Breast epithelium (tissue), 4 donors: ENCODE results near the gene ZNF552. TPM values are rescaled to one million over a fixed set of nuclear protein-coding genes. Genes with fewer than 3 reads are reported as not detected.
"Not testable (repeated sequence)": the region's sequence is repeated elsewhere in the genome, so short reads cannot be mapped to it uniquely, and the experiment has no call there.

Experiments used
- DNase-seq, 2 donors: peaks; one replicate each; pipeline ENCODE4 v3.0.0-alpha.2; 2019; ENCODE audit warnings: low spot score in 2 of 2
- H3K27ac ChIP-seq, 2 donors: fragments of 200-600 bp; sonication (generic) in 1 of 2; one replicate each; pipeline ENCODE4 v1.5.1; 2016 to 2019; ENCODE audit warnings: mild to moderate bottlenecking in 1 of 2
- H3K27me3 ChIP-seq, 2 donors: fragments of 200-600 bp; sonication (generic) in 1 of 2; one replicate each; pipeline versions ENCODE4 v1.5.1 to v1.6.0; 2017 to 2019; ENCODE audit warnings: control low read depth in 1 of 2, mild to moderate bottlenecking in 1 of 2
- H3K36me3 ChIP-seq: fragments of 200-600 bp; one replicate; pipeline ENCODE4 v1.5.1; 2019
- H3K4me1 ChIP-seq, 2 donors: fragments of 200-600 bp; sonication (generic); one replicate each; pipeline ENCODE4 v1.5.1; 2016 to 2019; ENCODE audit warnings: control low read depth in 1 of 2
- H3K4me3 ChIP-seq, 3 donors: fragments of 200-600 bp; sonication (generic); 1 replicate in 2 of 3; 2 replicates in 1 of 3; pipeline ENCODE4 v1.5.1; 2016 to 2019; ENCODE audit warnings: mild to moderate bottlenecking in 3 of 3, moderate library complexity in 2 of 3
- H3K9me3 ChIP-seq, 2 donors: fragments of 200-600 bp; sonication (generic) in 1 of 2; one replicate each; pipeline ENCODE4 v1.5.1; 2016 to 2019; ENCODE audit warnings: control low read depth in 1 of 2
- POLR2A ChIP-seq: fragments of 450-650 bp; IDR thresholded peaks from one replicate; pipeline ENCODE4 v1.6.1; 2016; ENCODE audit warnings: antibody characterized with exemption, mild to moderate bottlenecking, moderate library complexity
- POLR2AphosphoS5 ChIP-seq, 3 donors: sonication (generic); formaldehyde crosslinking; IDR thresholded peaks; one replicate each; pipeline ENCODE4 v1.6.1; 2017; ENCODE audit warnings: antibody characterized with exemption in 3 of 3
- intact Hi-C: fragments of 100-400 bp; cut with DNase I; formaldehyde crosslinking; loops from one replicate; pipeline ENCODE4 v1.15.1; 2023; ENCODE audit warnings: low total_unique reads
- total RNA-seq, 3 donors: library from RNA; depleted of rRNA; stranded (reverse); fragments of >200 nt; gene quantifications; one replicate each; pipeline ENCODE4 v1.1.0, GENCODE V29; 2016
- TF ChIP-seq, protein P1 (sequence below), 3 donors: fragments of 450-650 bp; IDR thresholded peaks; one replicate each; pipeline ENCODE4 v1.5.1; 2016 to 2017; ENCODE audit warnings: antibody characterized with exemption in 3 of 3, mild to moderate bottlenecking in 3 of 3, moderate library complexity in 3 of 3

ZNF552 gene
- total RNA-seq, 3 donors from 2014 or later = 4.0 to 71.4 (median 54.9) TPM

DNA sequence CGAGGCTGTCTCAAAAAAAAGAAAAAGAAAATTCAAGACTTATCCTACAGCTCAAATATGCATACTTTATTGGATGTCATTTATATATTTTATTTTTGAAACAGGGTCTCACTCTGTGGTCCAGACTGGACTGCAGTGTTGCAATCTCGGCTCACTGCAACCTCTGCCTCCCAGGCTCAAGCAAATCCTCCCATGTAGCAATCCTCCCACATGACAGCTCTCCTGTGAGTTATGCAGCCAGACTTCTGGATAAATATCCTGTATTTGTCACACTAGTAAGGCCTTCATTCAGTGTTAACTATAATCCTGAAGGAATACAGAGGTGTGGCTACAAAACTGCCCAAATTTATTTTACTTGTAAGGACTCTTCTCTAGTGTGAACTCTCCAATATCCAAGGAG is 7.2 kb downstream of the ZNF552 start:
- TF ChIP-seq POLR2A (no peak), POLR2AphosphoS5 (IDR thresholded peaks at IDR 0.05) (no peak)
- TF ChIP-seq, protein P1, sequence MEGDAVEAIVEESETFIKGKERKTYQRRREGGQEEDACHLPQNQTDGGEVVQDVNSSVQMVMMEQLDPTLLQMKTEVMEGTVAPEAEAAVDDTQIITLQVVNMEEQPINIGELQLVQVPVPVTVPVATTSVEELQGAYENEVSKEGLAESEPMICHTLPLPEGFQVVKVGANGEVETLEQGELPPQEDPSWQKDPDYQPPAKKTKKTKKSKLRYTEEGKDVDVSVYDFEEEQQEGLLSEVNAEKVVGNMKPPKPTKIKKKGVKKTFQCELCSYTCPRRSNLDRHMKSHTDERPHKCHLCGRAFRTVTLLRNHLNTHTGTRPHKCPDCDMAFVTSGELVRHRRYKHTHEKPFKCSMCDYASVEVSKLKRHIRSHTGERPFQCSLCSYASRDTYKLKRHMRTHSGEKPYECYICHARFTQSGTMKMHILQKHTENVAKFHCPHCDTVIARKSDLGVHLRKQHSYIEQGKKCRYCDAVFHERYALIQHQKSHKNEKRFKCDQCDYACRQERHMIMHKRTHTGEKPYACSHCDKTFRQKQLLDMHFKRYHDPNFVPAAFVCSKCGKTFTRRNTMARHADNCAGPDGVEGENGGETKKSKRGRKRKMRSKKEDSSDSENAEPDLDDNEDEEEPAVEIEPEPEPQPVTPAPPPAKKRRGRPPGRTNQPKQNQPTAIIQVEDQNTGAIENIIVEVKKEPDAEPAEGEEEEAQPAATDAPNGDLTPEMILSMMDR (IDR thresholded peaks at IDR 0.05) = no peak
- no peak for DNase-seq
- Histone ChIP-seq H3K27ac (peak overlapping the region in 1 of 2 donors; percentile 7), H3K9me3 (no peaks in the 10 kb centered on the region), H3K4me1 (peaks cover 0 to 5% of the 10 kb centered on the region in 2 donors), H3K36me3 (no peaks in the 10 kb centered on the region), H3K27me3 (no peaks in the 10 kb centered on the region), H3K4me3 (no peak overlapping the region)
- intact Hi-C loops = no loop called here

DNA sequence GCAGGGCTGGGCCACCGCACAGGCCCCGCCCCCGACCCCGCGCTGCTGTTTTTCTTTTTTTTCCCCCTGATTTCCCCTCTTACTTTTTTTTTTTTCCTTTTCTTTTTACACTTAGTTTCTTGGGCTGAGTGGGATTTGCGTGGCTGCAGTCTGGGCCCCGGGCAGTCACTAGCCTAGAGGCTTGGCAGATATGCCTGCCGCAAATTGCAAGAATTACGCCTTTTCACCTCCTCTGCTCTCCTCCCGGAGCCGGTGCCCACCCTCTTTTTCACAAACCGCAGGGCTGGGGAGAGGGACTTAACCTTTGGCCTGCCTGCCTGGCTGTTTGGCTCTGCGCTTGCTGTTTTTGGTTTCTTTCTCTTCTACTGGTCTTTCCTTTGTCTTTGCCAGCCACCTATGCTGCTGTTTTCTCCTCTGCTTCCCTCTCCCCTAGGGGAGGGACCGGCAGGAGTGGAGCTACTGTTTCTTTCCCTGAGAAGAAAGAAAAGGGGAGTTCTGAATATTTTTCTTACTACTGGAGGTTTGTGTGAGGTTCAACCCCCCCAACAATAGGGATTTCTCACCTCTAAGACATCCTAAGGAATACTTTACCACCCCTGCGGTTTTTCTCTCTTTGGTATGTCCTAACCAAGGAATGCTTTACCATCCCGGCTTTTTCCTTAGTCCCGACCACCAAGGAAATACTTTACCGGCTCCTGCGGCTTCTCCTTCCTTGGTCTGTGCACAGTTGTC is 11.0 kb downstream of the ZNF552 start:
- no peaks in the 10 kb centered on the region for H3K36me3 ChIP-seq
- intact Hi-C loops = no loop called here
- peaks cover 0 to 8% of the 10 kb centered on the region in 2 donors for H3K4me1 ChIP-seq

DNA sequence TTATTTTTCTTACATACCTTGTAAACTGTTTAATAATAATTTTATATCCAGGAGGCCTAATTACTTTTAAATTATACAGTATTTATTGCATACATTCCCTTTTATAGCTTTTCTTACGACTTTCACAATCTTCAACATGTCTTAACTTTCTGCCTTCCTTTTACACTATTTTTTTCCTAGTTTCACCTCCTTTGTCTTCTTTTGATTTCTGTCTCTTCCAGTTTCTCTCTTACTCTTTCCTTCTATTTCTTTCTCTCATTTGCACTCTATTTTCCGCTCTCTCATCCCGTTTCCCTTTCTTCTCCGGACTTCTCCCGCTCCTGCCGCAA is 11.5 kb downstream of the ZNF552 start:
- no peak for TF ChIP-seq POLR2A
- H3K27ac ChIP-seq = peak overlapping the region in 1 of 2 donors; percentile 96
- H3K4me1 ChIP-seq = peaks cover 0 to 8% of the 10 kb centered on the region in 2 donors
- no peaks in the 10 kb centered on the region for H3K27me3 ChIP-seq
- no peaks in the 10 kb centered on the region for H3K9me3 ChIP-seq
- intact Hi-C loops = no loop called here
- no peak for DNase-seq
- peak overlapping the region; percentile 44 to 73 (median 67) for H3K4me3 ChIP-seq
- H3K36me3 ChIP-seq = no peaks in the 10 kb centered on the region

More for the DNA sequence above, 11.0 kb downstream of the ZNF552 start:
- H3K27me3 ChIP-seq = no peaks in the 10 kb centered on the region
- TF ChIP-seq, protein P1 (IDR thresholded peaks at IDR 0.05) = no peak
- TF ChIP-seq POLR2AphosphoS5 (IDR thresholded peaks at IDR 0.05) = peak in 1 of 3 donors; percentile 52
- DNase-seq = no peak
- peak overlapping the region; percentile 44 to 73 (median 67) for H3K4me3 ChIP-seq
- no peaks in the 10 kb centered on the region for H3K9me3 ChIP-seq
- H3K27ac ChIP-seq = peak overlapping the region; percentile 90 to 96

DNA sequence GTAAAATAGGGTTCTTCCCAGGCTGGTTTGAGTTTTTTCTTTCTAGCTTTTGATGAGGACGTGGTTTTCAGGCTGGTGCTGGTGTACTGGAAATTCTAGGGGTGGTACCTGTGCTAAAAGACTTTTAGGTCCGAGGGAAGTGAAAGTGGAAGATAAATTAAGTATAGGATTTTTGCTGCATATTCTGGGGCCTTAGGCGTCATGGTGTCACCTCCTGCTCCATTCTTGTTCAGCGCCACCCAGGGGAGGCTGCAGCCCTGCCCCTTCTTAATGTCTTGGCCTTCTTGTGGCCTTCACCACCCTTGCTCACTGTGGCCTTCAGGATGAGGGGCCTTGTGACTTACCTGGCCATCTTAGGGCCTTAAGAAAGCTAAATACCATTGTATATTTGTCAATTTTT is 12.4 kb downstream of the ZNF552 start:
- Histone ChIP-seq H3K36me3 (no peaks in the 10 kb centered on the region), H3K4me1 (peaks cover 0 to 8% of the 10 kb centered on the region in 2 donors), H3K27ac (peak overlapping the region in 1 of 2 donors; percentile 96), H3K27me3 (no peaks in the 10 kb centered on the region), H3K9me3 (no peaks in the 10 kb centered on the region), H3K4me3 (no peak overlapping the region)
- no peak for DNase-seq
- no peak for TF ChIP-seq POLR2A
- TF ChIP-seq POLR2AphosphoS5 (IDR thresholded peaks at IDR 0.05) = no peak
- TF ChIP-seq, protein P1 (IDR thresholded peaks at IDR 0.05) = no peak
- intact Hi-C loops = no loop called here

DNA sequence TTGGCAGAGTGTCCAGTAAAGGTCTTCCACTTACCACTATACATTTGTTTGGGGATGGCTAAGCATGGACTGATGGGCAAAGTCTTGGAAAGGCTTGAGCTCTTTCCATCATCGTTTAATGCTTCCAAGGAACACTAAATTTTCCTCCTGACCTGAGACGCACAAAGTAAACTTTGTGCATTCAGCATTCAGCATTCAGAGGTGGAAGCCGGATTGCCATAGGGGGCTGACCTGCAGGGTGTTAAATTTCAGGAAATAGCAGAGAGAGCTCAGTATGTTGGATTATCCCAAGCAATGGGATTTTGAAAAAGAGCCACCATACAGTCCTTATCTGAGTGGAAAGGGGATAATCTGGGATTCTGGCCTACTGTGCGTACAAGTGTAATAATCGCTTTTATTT is 14.0 kb downstream of the ZNF552 start:
- TF ChIP-seq, protein P1 (IDR thresholded peaks at IDR 0.05) = no peak
- no peak for TF ChIP-seq POLR2A
- TF ChIP-seq POLR2AphosphoS5 (IDR thresholded peaks at IDR 0.05) = no peak
- no peak for DNase-seq
- peak overlapping the region; percentile 78 to 96 for H3K27ac ChIP-seq

DNA sequence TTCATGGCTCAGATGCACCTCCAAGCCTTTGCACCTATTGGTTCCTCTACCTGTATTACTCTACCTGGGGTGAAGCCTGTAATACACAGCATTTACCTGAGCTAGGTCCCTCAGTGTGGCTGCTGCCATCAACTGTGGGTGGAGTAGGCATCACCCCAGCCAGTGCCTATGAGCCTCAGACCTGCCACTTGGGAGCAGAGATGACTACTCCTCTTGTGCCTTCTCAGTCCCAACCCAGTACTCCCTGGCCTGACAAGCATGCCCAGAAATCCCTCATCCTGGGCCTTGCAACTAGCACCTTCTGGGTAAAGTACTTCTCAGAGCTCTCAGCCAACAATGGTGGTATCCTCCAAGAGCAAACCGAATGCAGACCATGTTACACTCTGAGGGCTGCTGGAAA is 18.1 kb downstream of the ZNF552 start:
- H3K27me3 ChIP-seq, intact Hi-C loops, H3K4me1 ChIP-seq, H3K27ac ChIP-seq, H3K4me3 ChIP-seq, H3K36me3 ChIP-seq, DNase-seq: not testable (repeated sequence)
- H3K9me3 ChIP-seq = peaks cover 29 to 30% of the 10 kb centered on the region in 2 donors

More for the DNA sequence above, 14.0 kb downstream of the ZNF552 start:
- Histone ChIP-seq H3K9me3 (peaks cover 0 to 4% of the 10 kb centered on the region in 2 donors), H3K4me1 (peaks cover 0 to 8% of the 10 kb centered on the region in 2 donors), H3K27me3 (no peaks in the 10 kb centered on the region), H3K36me3 (no peaks in the 10 kb centered on the region), H3K4me3 (no peak overlapping the region)
- intact Hi-C loops = no loop called here
